Loucy (cell line): ENCODE data around the gene GPR39.

Source experiments
- H2AFZ ChIP-seq: fragments of 200-600 bp; sonication (generic); 2 replicates; pipeline ENCODE4 v1.6.0; 2016; ENCODE audit warnings: antibody characterized with exemption, mild to moderate bottlenecking, low read length, moderate library complexity
- H3F3A ChIP-seq: fragments of 200-600 bp; 2 replicates; pipeline ENCODE4 v1.6.0; 2016; ENCODE audit warnings: antibody characterized with exemption, low read depth, mild to moderate bottlenecking
- H3K27me3 ChIP-seq: fragments of 200-600 bp; sonication (generic); 2 replicates; pipeline ENCODE4 v1.6.1; 2014; ENCODE audit warnings: low read length, mild to moderate bottlenecking; ENCODE audit not compliant: insufficient read depth, poor library complexity, severe bottlenecking
- H3K36me3 ChIP-seq: fragments of 200-600 bp; sonication (generic); 2 replicates; pipeline ENCODE4 v1.6.1; 2016; ENCODE audit warnings: low read length; ENCODE audit not compliant: insufficient read depth
- H3K4me1 ChIP-seq: fragments of 200-600 bp; sonication (generic); 2 replicates; pipeline ENCODE4 v1.5.1; 2014; ENCODE audit warnings: low read length, mild to moderate bottlenecking; ENCODE audit not compliant: insufficient read depth, poor library complexity, severe bottlenecking
- H3K4me2 ChIP-seq: fragments of 200-600 bp; sonication (generic); 2 replicates; pipeline ENCODE4 v1.6.0; 2014; ENCODE audit warnings: antibody characterized with exemption, low read length, low read depth, mild to moderate bottlenecking; ENCODE audit not compliant: poor library complexity, severe bottlenecking
- H3K4me3 ChIP-seq: fragments of 200-600 bp; sonication (generic); 2 replicates; pipeline ENCODE4 v1.5.1; 2014; ENCODE audit warnings: low read length, mild to moderate bottlenecking, mixed read lengths; ENCODE audit not compliant: poor library complexity, severe bottlenecking
- H3K79me2 ChIP-seq: fragments of 200-600 bp; sonication (generic); 2 replicates; pipeline ENCODE4 v1.6.1; 2014; ENCODE audit warnings: low read length; ENCODE audit not compliant: insufficient read depth
- H3K9ac ChIP-seq: fragments of 200-600 bp; sonication (generic); 2 replicates; pipeline ENCODE4 v1.6.0; 2014; ENCODE audit warnings: mild to moderate bottlenecking, low read depth, low read length, moderate library complexity; ENCODE audit not compliant: poor library complexity, severe bottlenecking
- H3K9me2 ChIP-seq: fragments of 200-600 bp; sonication (generic); replicated peaks from 2 replicates; pipeline ENCODE4 v1.6.1; 2016; ENCODE audit warnings: low read depth, low read length, mixed read lengths
- H3K9me3 ChIP-seq: fragments of 200-600 bp; sonication (generic); 2 replicates; pipeline ENCODE4 v1.6.1; 2014; ENCODE audit warnings: mild to moderate bottlenecking, antibody characterized with exemption, low read length, low read depth; ENCODE audit not compliant: insufficient read depth
- H4K20me1 ChIP-seq: fragments of 200-600 bp; sonication (generic); 2 replicates; pipeline ENCODE4 v1.6.0; 2014; ENCODE audit warnings: antibody characterized with exemption, low read length, mild to moderate bottlenecking; ENCODE audit not compliant: insufficient read depth, poor library complexity, severe bottlenecking
- EZH2phosphoT487 ChIP-seq: fragments of 200-600 bp; IDR thresholded peaks from 2 replicates; pipeline ENCODE4 v1.6.1; 2018; ENCODE audit warnings: antibody characterized with exemption, mild to moderate bottlenecking, moderate library complexity, borderline replicate concordance
- TF ChIP-seq, protein P1 (sequence below): fragments of 200-600 bp; sonication (generic); conservative IDR thresholded peaks from 2 replicates; pipeline ENCODE4 v1.5.1; 2014; ENCODE audit warnings: mild to moderate bottlenecking, antibody characterized with exemption, low read length

GPR39 gene

DNA sequence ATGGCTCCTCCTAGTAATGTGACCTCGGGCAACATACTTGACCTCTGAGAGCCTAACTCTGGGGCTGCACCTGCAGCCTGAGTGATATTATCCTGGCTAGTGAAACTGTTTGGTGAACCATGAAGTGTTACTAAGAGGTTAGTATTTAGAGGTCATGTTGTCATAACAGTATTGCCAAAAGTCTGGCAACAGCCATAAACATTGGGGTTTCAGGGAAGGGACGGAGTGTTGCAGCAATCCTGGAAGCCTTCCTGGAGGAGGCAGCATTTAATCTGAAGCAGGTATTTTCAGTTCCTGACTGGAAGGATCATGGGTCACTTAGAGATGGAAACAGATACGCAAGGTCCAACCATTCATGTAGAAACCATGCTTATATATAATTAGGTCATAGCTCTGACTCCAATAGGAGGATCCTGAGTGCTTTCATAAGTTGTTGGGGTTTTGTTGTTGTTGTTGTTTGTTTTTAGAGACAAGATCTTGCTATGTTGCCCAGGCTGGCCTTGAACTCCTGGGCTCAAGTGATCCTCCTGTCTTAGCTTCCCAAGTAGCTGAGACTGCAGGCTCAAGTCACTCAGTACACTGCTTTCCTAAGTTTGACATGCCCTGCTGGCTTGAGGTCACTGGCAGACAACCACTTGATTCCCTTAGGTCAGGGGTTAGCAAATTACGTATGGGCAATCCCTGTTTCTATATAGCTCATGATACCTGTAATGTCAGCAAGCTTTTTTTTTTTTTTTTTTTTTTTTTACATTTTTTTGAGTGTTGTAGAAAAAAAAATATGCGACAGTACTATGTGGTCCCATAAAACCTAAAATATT lies 21.5 kb downstream of the GPR39 start:
- no peaks in the 10 kb centered on the region for H4K20me1 ChIP-seq
- H2AFZ ChIP-seq, result no peak overlapping the region
- H3F3A ChIP-seq, result no peaks in the 10 kb centered on the region
- no peak overlapping the region for H3K4me2 ChIP-seq
- no peaks in the 10 kb centered on the region for H3K79me2 ChIP-seq
- H3K36me3 ChIP-seq, result no peaks in the 10 kb centered on the region
- H3K9ac ChIP-seq, result no peak overlapping the region
- H3K9me2 ChIP-seq, result no peaks in the 10 kb centered on the region
- no peaks in the 10 kb centered on the region for H3K4me1 ChIP-seq
- no peaks in the 10 kb centered on the region for H3K9me3 ChIP-seq
- no peak for TF ChIP-seq EZH2phosphoT487
- TF ChIP-seq, protein P1, sequence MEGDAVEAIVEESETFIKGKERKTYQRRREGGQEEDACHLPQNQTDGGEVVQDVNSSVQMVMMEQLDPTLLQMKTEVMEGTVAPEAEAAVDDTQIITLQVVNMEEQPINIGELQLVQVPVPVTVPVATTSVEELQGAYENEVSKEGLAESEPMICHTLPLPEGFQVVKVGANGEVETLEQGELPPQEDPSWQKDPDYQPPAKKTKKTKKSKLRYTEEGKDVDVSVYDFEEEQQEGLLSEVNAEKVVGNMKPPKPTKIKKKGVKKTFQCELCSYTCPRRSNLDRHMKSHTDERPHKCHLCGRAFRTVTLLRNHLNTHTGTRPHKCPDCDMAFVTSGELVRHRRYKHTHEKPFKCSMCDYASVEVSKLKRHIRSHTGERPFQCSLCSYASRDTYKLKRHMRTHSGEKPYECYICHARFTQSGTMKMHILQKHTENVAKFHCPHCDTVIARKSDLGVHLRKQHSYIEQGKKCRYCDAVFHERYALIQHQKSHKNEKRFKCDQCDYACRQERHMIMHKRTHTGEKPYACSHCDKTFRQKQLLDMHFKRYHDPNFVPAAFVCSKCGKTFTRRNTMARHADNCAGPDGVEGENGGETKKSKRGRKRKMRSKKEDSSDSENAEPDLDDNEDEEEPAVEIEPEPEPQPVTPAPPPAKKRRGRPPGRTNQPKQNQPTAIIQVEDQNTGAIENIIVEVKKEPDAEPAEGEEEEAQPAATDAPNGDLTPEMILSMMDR, result no peak
- no peaks in the 10 kb centered on the region for H3K27me3 ChIP-seq
- no peak overlapping the region for H3K4me3 ChIP-seq

DNA sequence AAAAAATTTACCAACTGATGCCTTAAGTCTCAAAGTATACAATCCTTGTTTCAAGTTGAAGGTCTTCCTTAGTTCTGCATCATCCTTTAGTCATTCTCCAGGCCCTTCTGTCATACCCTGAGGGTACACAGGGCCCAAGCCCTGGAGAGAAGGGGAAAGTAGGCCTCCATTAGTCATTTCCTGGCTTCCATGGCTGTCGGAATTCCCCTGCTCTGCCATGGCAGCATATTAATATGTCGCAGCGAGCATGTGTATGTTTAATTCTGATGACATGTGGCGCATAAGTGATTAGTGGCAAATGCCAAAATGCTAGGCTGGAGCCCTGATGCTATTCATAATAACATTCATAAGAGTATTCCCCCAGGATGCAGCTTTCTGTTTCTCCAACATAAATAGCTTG lies 22.1 kb downstream of the GPR39 start:
- no peaks in the 10 kb centered on the region for H4K20me1 ChIP-seq
- H3K4me3 ChIP-seq, result no peak overlapping the region
- no peak overlapping the region for H2AFZ ChIP-seq
- H3K27me3 ChIP-seq, result no peaks in the 10 kb centered on the region
- no peaks in the 10 kb centered on the region for H3K9me3 ChIP-seq
- H3F3A ChIP-seq, result no peaks in the 10 kb centered on the region
- H3K4me2 ChIP-seq, result no peak overlapping the region
- no peaks in the 10 kb centered on the region for H3K36me3 ChIP-seq
- no peak overlapping the region for H3K9ac ChIP-seq
- TF ChIP-seq EZH2phosphoT487, result no peak
- TF ChIP-seq, protein P1, result no peak
- H3K79me2 ChIP-seq, result no peaks in the 10 kb centered on the region
- H3K9me2 ChIP-seq, result no peaks in the 10 kb centered on the region
- no peaks in the 10 kb centered on the region for H3K4me1 ChIP-seq

DNA sequence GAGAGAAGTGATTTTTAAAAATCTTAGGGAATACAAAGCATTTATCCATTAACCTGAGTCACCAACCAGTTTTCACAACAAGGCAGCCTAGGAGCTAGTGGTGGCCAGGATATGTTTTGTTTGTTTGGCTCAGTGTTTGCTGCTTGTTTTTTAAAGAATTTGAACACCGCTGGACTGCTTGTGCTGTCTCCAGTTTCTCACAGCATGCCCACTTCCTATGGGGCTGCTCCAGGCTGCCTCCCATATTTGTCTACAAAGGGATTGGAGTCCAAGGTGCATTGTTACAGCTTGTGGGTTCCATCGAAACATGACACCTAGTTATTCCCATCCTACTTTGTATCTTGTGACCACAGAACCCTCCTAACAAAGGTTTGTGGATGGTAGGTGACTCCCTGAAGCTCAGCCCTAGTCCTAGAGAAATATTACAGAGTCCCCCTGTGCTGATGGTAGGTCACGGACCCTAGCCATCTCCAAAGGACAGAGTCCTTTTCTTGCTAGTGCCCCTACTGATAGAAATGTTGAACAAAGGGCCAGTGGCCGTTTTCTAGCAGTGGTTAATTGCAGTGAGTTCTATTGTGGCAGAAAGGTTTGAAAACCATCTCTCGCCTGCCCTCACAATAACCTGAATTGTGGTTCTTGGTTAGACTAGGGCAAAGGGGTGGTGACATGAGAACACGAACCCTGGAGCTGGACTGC lies 23.2 kb downstream of the GPR39 start:
- H3K4me2 ChIP-seq, result no peak overlapping the region
- H3K9ac ChIP-seq, result no peak overlapping the region
- no peaks in the 10 kb centered on the region for H3K36me3 ChIP-seq
- no peak overlapping the region for H3K4me3 ChIP-seq
- H3K79me2 ChIP-seq, result no peaks in the 10 kb centered on the region
- no peaks in the 10 kb centered on the region for H3K9me2 ChIP-seq
- no peaks in the 10 kb centered on the region for H4K20me1 ChIP-seq
- H3K9me3 ChIP-seq, result no peaks in the 10 kb centered on the region
- H3K4me1 ChIP-seq, result no peaks in the 10 kb centered on the region
- H2AFZ ChIP-seq, result no peak overlapping the region
- H3K27me3 ChIP-seq, result no peaks in the 10 kb centered on the region
- H3F3A ChIP-seq, result no peaks in the 10 kb centered on the region
- TF ChIP-seq, protein P1, result no peak
- TF ChIP-seq EZH2phosphoT487, result no peak
